ENCODE data around the gene GAS6.
"Not testable (repeated sequence)": the region's sequence is repeated elsewhere in the genome, so short reads cannot be mapped to it uniquely, and the experiment has no call there.

GAS6 gene

GRCh38 chr13:113794764-113795173 lies 69.1 kb downstream of the GAS6 start:
- DNase-seq (ENCODE audit: low read depth in 4 of 4, low spot score in 1 of 4): no peak

GRCh38 chr13:113794086-113794485 lies 69.8 kb downstream of the GAS6 start:
- no peak for DNase-seq (ENCODE audit: low read depth in 4 of 4, low spot score in 1 of 4)

- DNase-seq (ENCODE audit: low read depth in 4 of 4, low spot score in 1 of 4): no peak
These were observed 70.2 kb downstream of the GAS6 start for GRCh38 chr13:113793718-113794085.

- no peak for DNase-seq (ENCODE audit: low read depth in 4 of 4, low spot score in 1 of 4)
These were observed 70.8 kb downstream of the GAS6 start for GRCh38 chr13:113792886-113793717.

GRCh38 chr13:113792236-113792770 lies 71.6 kb downstream of the GAS6 start:
- no peak for DNase-seq (ENCODE audit: low read depth in 4 of 4, low spot score in 1 of 4)

GRCh38 chr13:113791761-113792160 lies 72.1 kb downstream of the GAS6 start:
- no peak for DNase-seq (ENCODE audit: low read depth in 4 of 4, low spot score in 1 of 4)

GRCh38 chr13:113791226-113791625 lies 72.7 kb downstream of the GAS6 start:
- DNase-seq (ENCODE audit: low read depth in 4 of 4, low spot score in 1 of 4): no peak

GRCh38 chr13:113789931-113790330 lies 73.9 kb downstream of the GAS6 start:
- DNase-seq (ENCODE audit: low read depth in 4 of 4, low spot score in 1 of 4): not testable (repeated sequence)

- no peak for DNase-seq (ENCODE audit: low read depth in 4 of 4, low spot score in 1 of 4)
These were observed 74.7 kb downstream of the GAS6 start for GRCh38 chr13:113789167-113789566.

GRCh38 chr13:113788413-113789135 lies 75.3 kb downstream of the GAS6 start:
- DNase-seq (ENCODE audit: low read depth in 4 of 4, low spot score in 1 of 4): no peak

- DNase-seq (ENCODE audit: low read depth in 4 of 4, low spot score in 1 of 4): no peak
These were observed 76.2 kb downstream of the GAS6 start for GRCh38 chr13:113787694-113788093.

- DNase-seq (ENCODE audit: low read depth in 4 of 4, low spot score in 1 of 4): no peak
These were observed 77.5 kb downstream of the GAS6 start for GRCh38 chr13:113786262-113786841.

- no peak for DNase-seq (ENCODE audit: low read depth in 4 of 4, low spot score in 1 of 4)
These were observed 78.5 kb downstream of the GAS6 start for GRCh38 chr13:113785051-113786010.

- DNase-seq (ENCODE audit: low read depth in 4 of 4, low spot score in 1 of 4): no peak
These were observed 79.2 kb downstream of the GAS6 start for GRCh38 chr13:113784645-113785024.

- DNase-seq (ENCODE audit: low read depth in 4 of 4, low spot score in 1 of 4): no peak
These were observed 79.8 kb downstream of the GAS6 start for GRCh38 chr13:113783966-113784644.

- DNase-seq (ENCODE audit: low read depth in 4 of 4, low spot score in 1 of 4): no peak
These were observed 80.5 kb downstream of the GAS6 start for GRCh38 chr13:113783200-113783881.

GRCh38 chr13:113782472-113782871 lies 81.4 kb downstream of the GAS6 start:
- DNase-seq (ENCODE audit: low read depth in 4 of 4, low spot score in 1 of 4): no peak

- DNase-seq (ENCODE audit: low read depth in 4 of 4, low spot score in 1 of 4): no peak
These were observed 82.3 kb downstream of the GAS6 start for GRCh38 chr13:113781571-113781970.

All from stimulated activated CD4-positive, alpha-beta T cell treated with anti-CD3 and anti-CD28 coated beads, Interleukin-1b, Interleukin-23, amount 100 ng/mL, for 24 hours (primary cell).